Heart left ventricle (tissue), 16 donors: ENCODE measurements around the gene TUBA8. TPM values are rescaled to one million over a fixed set of nuclear protein-coding genes. Genes with fewer than 3 reads are reported as not detected.

Source experiments
- ATAC-seq, 4 donors: fragments of 200-7000 bp; cut with Tn5 transposase; one replicate each; pipeline ENCODE4 v1.9.1; 2020 to 2022; ENCODE audit warnings: moderate library complexity in 4 of 4, mild to moderate bottlenecking in 3 of 4, moderate number of reproducible peaks in 1 of 4
- DNase-seq, 5 donors: peaks; one replicate each; pipeline ENCODE4 v3.0.0-alpha.2; 2020
- H3K27ac ChIP-seq, 12 donors: fragments of 200-600 bp; sonication (generic) in 4 of 12; one replicate each; pipeline versions ENCODE4 v1.5.0 to v1.8.0; 2016 to 2022; ENCODE audit warnings: mild to moderate bottlenecking in 2 of 12
- H3K27me3 ChIP-seq, 9 donors: fragments of 200-600 bp; sonication (generic) in 2 of 9; one replicate each; pipeline versions ENCODE4 v1.5.1 to v1.8.0; 2016 to 2022; ENCODE audit warnings: mild to moderate bottlenecking in 3 of 9
- H3K36me3 ChIP-seq, 9 donors: fragments of 200-600 bp; sonication (generic) in 2 of 9; one replicate each; pipeline versions ENCODE4 v1.5.0 to v1.8.0; 2018 to 2022; ENCODE audit warnings: mild to moderate bottlenecking in 2 of 9
- H3K4me1 ChIP-seq, 12 donors: fragments of 200-600 bp; sonication (generic) in 4 of 12; one replicate each; pipeline versions ENCODE4 v1.5.0 to v1.8.0; 2016 to 2022; ENCODE audit warnings: mild to moderate bottlenecking in 3 of 12
- H3K4me3 ChIP-seq, 12 donors: fragments of 200-600 bp; sonication (generic) in 4 of 12; one replicate each; pipeline versions ENCODE4 v1.5.0 to v1.8.0; 2017 to 2022; ENCODE audit warnings: mild to moderate bottlenecking in 9 of 12, moderate library complexity in 4 of 12
- H3K9me3 ChIP-seq, 12 donors: fragments of 200-600 bp; sonication (generic) in 4 of 12; one replicate each; pipeline versions ENCODE4 v1.5.0 to v1.8.0; 2016 to 2022; ENCODE audit warnings: mild to moderate bottlenecking in 1 of 12
- CTCF ChIP-seq, 12 donors: fragments of 200-600 bp; sonication (generic) in 4 of 12; IDR thresholded peaks; one replicate each; pipeline versions ENCODE4 v1.5.0 to v1.8.0; 2018 to 2022; ENCODE audit warnings: antibody characterized with exemption in 12 of 12, mild to moderate bottlenecking in 5 of 12
- POLR2A ChIP-seq, 2 donors: fragments of 450-650 bp; IDR thresholded peaks; one replicate each; pipeline ENCODE4 v1.6.1; 2017; ENCODE audit warnings: antibody characterized with exemption in 2 of 2, mild to moderate bottlenecking in 2 of 2, moderate library complexity in 2 of 2
- WGBS, 4 donors: extraction: QIAGEN DNeasy Blood & Tissue Kit in 2 of 4; methylation state at CpG; one replicate each; pipeline versions ENCODE4 v1.1.5 to v1.1.7; 2013 to 2018; 5-methylcytosine and 5-hydroxymethylcytosine counted together
- intact Hi-C, 10 donors: fragments of 100-400 bp; cut with DNase I; formaldehyde crosslinking; loops; one replicate each; pipeline versions ENCODE4 v1.11.1 to v1.14.2; 2022
- polyA plus RNA-seq, 2 donors: library from polyadenylated mRNA; stranded (reverse); fragments of 200-250 nt; gene quantifications; one replicate each; pipeline ENCODE4 v1.2.3, GENCODE V29; 2013
- total RNA-seq, 9 donors: library from RNA; depleted of rRNA in 2 of 9; stranded (reverse); fragments of >200 nt in 2 of 9; fragmentation: NEBNext Ultra II Directional in 3 of 9; extraction: Animal tissue kit (Norgen Biotek cat#: 25700) in 3 of 9; gene quantifications; one replicate each; pipeline versions ENCODE4 v1.1.0 to v1.2.4, GENCODE V29; 2016 to 2023
- donor health status: ischemic (EF 13 %, LVEDD 7.1; RV severe dilation, severe dysfunction).
- donor health status: healthy with polysubstance abuse.
- donor health status: DM: no; HTN: yes; CAD: no.
- donor health status: DM: no; HTN: no; CAD: no.
- donor health status: ischemic (EF 25% LVEDD 6.9; RV normal size, moderate dysfunction).
- donor health status: ischemic (EF 25% LVEDD 5.7; RV mildly dilated, moderate dysfunction).
- donor health status: healthy.
- donor health status: DM: yes; HTN: yes; CAD: no.
- donor health status: ischemic (EF 35%, LVEDD 5.7; RV mildly dilated, moderate dysfunction).
- donor health status: nonischemic (EF 11% LVEDD 7.7; RV severe dilation, severe dysfunction).
- donor health status: DM: yes; HTN: yes; CAD: no.
- donor health status: PGD.
- donor health status: ischemic (EF 29% LVEDD 5.4; RV normal size, mild dysfunction).
- donor health status: nonischemic (EF 23%, LVEDD 6.1; RV moderate dilation, normal function).

The TUBA8 gene
- total and polyA plus RNA-seq, 11 donors = 44.1 to 338 (median 92.2) TPM

GRCh38 chr22:18075101-18075719 lies 35.4 kb upstream of the TUBA8 start:
- 92 to 97% (median 95%) methylated on average over 6 of the region's 6 CpGs for WGBS, 4 donors
- peak overlapping the region in 6 of 12 donors; percentile 38 to 87 (median 58) for H3K27ac ChIP-seq
- no peak for ATAC-seq

GRCh38 chr22:18075720-18076497 lies 34.7 kb upstream of the TUBA8 start:
- 26 to 34% (median 26%) methylated on average over 13 of the region's 13 CpGs for WGBS, 4 donors
- H3K36me3 ChIP-seq = peaks cover 0 to 19% (median 16%) of the 10 kb centered on the region in 9 donors
- TF ChIP-seq CTCF (IDR thresholded peaks at IDR 0.05) = peak; percentile 75 to 92 (median 90)
- TF ChIP-seq POLR2A (IDR thresholded peaks at IDR 0.05) = no peak
- H3K27ac ChIP-seq = peak overlapping the region in 11 of 12 donors; percentile 21 to 88 (median 57)
- DNase-seq = peak in 4 of 5 donors; percentile 42 to 69 (median 60)
- ATAC-seq = peak; percentile 22 to 55 (median 44)
- peaks cover 3 to 37% (median 26%) of the 10 kb centered on the region in 12 donors for H3K4me1 ChIP-seq
- H3K9me3 ChIP-seq = no peaks in the 10 kb centered on the region
- intact Hi-C loops = loop anchor here (1.0 to 10.0 kb wide), 17 partner anchors 51 to 341 kb away; partner anchors contain the start of gene MICAL3 (in 3 of the 10)
- H3K4me3 ChIP-seq = peak overlapping the region in 6 of 12 donors; percentile 80 to 93 (median 84)
- H3K27me3 ChIP-seq = no peaks in the 10 kb centered on the region

More at GRCh38 chr22:18075101-18075719, 35.4 kb upstream of the TUBA8 start:
- no peak for DNase-seq
- no peak overlapping the region for H3K4me3 ChIP-seq
- H3K27me3 ChIP-seq = no peaks in the 10 kb centered on the region
- H3K4me1 ChIP-seq = peaks cover 3 to 37% (median 26%) of the 10 kb centered on the region in 12 donors
- H3K36me3 ChIP-seq = peaks cover 0 to 12% (median 9%) of the 10 kb centered on the region in 9 donors
- intact Hi-C loops = loop anchor here (1.0 to 10.0 kb wide), 13 partner anchors 50 to 340 kb away; partner anchors contain the start of gene MICAL3 (in 3 of the 10)
- TF ChIP-seq CTCF (IDR thresholded peaks at IDR 0.05) (no peak), POLR2A (IDR thresholded peaks at IDR 0.05) (no peak)
- no peaks in the 10 kb centered on the region for H3K9me3 ChIP-seq

- Histone ChIP-seq H3K27ac (peak overlapping the region; percentile 27 to 90 (median 87)), H3K36me3 (peaks cover 0 to 31% (median 26%) of the 10 kb centered on the region in 9 donors), H3K9me3 (no peaks in the 10 kb centered on the region), H3K4me1 (peaks cover 3 to 37% (median 26%) of the 10 kb centered on the region in 12 donors), H3K4me3 (peak overlapping the region; percentile 66 to 99 (median 88)), H3K27me3 (no peaks in the 10 kb centered on the region)
- 4 to 7% (median 6%) methylated on average over 10 of the region's 10 CpGs for WGBS, 4 donors
- ATAC-seq (peak in 1 of 4 donors; percentile 1), DNase-seq (no peak)
- intact Hi-C loops = loop anchor here (2.0 to 10.0 kb wide), 15 partner anchors 52 to 342 kb away; partner anchors contain the start of gene MICAL3 (in 3 of the 10)
- TF ChIP-seq CTCF (IDR thresholded peaks at IDR 0.05) (no peak), POLR2A (IDR thresholded peaks at IDR 0.05) (no peak)
Observed at GRCh38 chr22:18077087-18077638, 33.4 kb upstream of the TUBA8 start.
